LNCAP (cell line): ENCODE results near the gene ATP6V1B1.
A peak's percentile ranks its signal among the peaks of the same experiment; 100 is the strongest.

Experiments
- CTCF ChIP-seq: fragments of 450-650 bp; IDR thresholded peaks from 2 replicates; pipeline ENCODE4 v1.5.1; 2017; ENCODE audit warnings: mild to moderate bottlenecking

ATP6V1B1 gene

GRCh38 chr2:70982971-70983370, 47.3 kb downstream of the ATP6V1B1 start:
- no peak for TF ChIP-seq CTCF

GRCh38 chr2:70983506-70984227, 48.0 kb downstream of the ATP6V1B1 start:
- TF ChIP-seq CTCF: no peak

- no peak for TF ChIP-seq CTCF
Measured at GRCh38 chr2:70984228-70984575, 48.5 kb downstream of the ATP6V1B1 start.

GRCh38 chr2:70984576-70985282, 49.0 kb downstream of the ATP6V1B1 start:
- TF ChIP-seq CTCF: peak; percentile 18; the same call in 1 of the 2 replicates

- no peak for TF ChIP-seq CTCF
Measured at GRCh38 chr2:70985283-70985688, 49.6 kb downstream of the ATP6V1B1 start.

- TF ChIP-seq CTCF: no peak
Measured at GRCh38 chr2:70985956-70986355, 50.3 kb downstream of the ATP6V1B1 start.

GRCh38 chr2:70986499-70987189, 50.9 kb downstream of the ATP6V1B1 start:
- no peak for TF ChIP-seq CTCF
